Astrocyte of the spinal cord (primary cell): ENCODE results near the gene SOX6.
A peak's percentile ranks its signal among the peaks of the same experiment; 100 is the strongest.

Experiments used
- DNase-seq: peaks from one replicate; pipeline ENCODE4 v3.0.0; 2011; ENCODE audit warnings: low read depth, low spot score
- H3K4me3 ChIP-seq: 2 replicates; pipeline ENCODE4 v1.5.1; 2011; ENCODE audit warnings: low read depth, mild to moderate bottlenecking, low read length, moderate library complexity
- CTCF ChIP-seq: IDR thresholded peaks from 2 replicates; pipeline ENCODE4 v1.5.1; 2012; ENCODE audit warnings: low read depth, mild to moderate bottlenecking, low read length, inconsistent platforms
- in situ Hi-C: cut with HindIII; loops from 2 replicates; pipeline ENCODE4 v1.10.0; 2017; ENCODE audit warnings: low sequenced_read_pairs

Gene SOX6

GRCh38 chr11:15933886-15934625 lies 422.3 kb downstream of the SOX6 start:
- no peak overlapping the region for H3K4me3 ChIP-seq
- peak; percentile 46 for DNase-seq
- in situ Hi-C loops, result no loop called here
- TF ChIP-seq CTCF, result no peak

- H3K4me3 ChIP-seq, result no peak overlapping the region
- in situ Hi-C loops, result no loop called here
- no peak for TF ChIP-seq CTCF
- no peak for DNase-seq
Observed at GRCh38 chr11:15932417-15932816, 423.9 kb downstream of the SOX6 start.

- no peak overlapping the region for H3K4me3 ChIP-seq
- TF ChIP-seq CTCF, result no peak
- in situ Hi-C loops, result no loop called here
- no peak for DNase-seq
Observed at GRCh38 chr11:15931497-15931896, 424.8 kb downstream of the SOX6 start.

GRCh38 chr11:15930442-15931025 lies 425.8 kb downstream of the SOX6 start:
- DNase-seq, result no peak
- no peak for TF ChIP-seq CTCF
- in situ Hi-C loops, result no loop called here
- no peak overlapping the region for H3K4me3 ChIP-seq

GRCh38 chr11:15929371-15929901 lies 426.9 kb downstream of the SOX6 start:
- in situ Hi-C loops, result no loop called here

GRCh38 chr11:15927864-15928217 lies 428.5 kb downstream of the SOX6 start:
- DNase-seq, result no peak
- TF ChIP-seq CTCF, result no peak
- in situ Hi-C loops, result no loop called here

More at GRCh38 chr11:15929371-15929901, 426.9 kb downstream of the SOX6 start:
- no peak overlapping the region for H3K4me3 ChIP-seq
- no peak for DNase-seq
- TF ChIP-seq CTCF, result no peak

More at GRCh38 chr11:15927864-15928217, 428.5 kb downstream of the SOX6 start:
- H3K4me3 ChIP-seq, result no peak overlapping the region
